Middle frontal gyrus (tissue), 1 donor: ENCODE results near the gene KCNAB1.

Experiments
- DNase-seq: peaks from one replicate; pipeline ENCODE4 v3.0.0-alpha.2; 2015; ENCODE audit warnings: low spot score; ENCODE audit errors: extremely low spot score

The KCNAB1 gene

DNA sequence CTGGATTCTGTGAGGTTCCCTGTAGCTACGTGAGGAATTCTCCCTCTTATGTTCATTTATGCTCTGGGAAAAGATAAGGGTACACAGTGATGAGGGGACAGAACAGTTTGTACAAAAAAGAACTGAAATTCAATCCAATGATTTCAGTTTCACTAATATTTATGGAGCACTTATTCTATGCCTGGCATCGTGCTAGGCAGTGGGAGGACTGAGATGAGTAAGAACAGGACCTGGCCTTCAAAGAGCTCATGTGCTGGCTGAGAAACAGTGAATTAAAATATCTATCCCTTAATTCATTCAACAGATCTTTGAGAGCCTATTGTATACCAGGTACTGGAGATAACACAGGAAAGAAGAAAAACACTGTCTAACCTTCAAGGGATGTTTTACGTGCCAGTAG, 412.4 kb downstream of the KCNAB1 start:
- no peak for DNase-seq

DNA sequence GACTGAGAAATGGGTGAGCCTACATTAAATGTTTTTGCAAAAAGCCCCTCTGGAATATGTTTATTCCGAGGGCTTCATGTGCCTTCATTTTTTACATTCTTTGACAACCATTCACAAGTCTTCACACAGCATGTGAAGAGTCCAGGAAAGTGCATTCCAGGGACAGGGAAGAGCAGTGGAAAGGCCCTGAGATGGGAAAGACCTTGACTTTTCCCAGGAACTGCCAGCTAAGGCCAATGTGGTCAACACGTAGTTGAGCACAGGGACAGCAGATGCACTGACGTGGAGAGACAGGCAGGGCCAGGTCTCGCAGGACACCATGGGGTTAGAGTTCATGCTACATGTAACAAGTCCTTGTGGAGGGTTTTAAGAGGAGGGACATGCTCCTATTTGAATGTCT, 412.8 kb downstream of the KCNAB1 start:
- no peak for DNase-seq

DNA sequence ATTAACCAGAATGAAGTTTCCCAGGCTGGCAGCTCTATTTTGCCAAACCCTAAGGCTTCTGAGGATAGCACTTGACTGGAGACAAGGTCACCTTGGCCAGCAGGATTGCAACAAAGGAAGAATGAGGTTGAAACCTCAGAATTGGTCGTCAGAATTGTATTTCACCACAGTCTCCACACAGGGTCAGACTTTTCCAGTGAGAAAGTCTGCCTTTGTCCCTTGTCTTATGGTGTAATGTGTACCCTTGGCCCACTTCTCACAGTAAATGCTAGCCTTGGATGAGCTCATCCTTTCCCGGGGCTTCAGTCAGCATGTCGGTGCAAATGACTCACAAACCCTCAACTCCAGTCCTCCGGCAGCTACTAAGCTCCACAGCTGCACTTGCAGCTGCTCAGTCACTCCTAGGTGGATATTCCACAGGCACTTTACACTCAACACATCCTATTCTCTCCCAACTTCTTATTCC, 414.8 kb downstream of the KCNAB1 start:
- DNase-seq, result peak; percentile 17

DNA sequence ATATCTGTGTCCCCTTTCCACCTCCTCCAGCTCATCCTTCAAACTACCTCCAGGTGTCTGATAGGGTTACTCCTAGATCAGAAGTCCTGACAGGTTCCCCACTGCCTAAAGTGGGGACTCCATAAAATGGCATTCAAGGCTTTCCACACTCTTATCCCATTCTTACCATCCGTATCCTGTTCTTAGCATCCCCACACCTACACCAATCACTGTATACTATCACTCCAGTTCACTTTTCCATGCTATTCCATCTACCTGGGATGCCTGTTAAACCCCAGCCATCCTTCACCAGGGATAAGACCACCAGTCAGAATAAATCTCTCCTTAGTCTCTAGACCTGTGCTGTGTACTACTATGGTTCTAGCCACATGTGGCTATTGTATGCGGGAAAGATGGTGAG, 415.4 kb downstream of the KCNAB1 start:
- DNase-seq, result peak; percentile 1

DNA sequence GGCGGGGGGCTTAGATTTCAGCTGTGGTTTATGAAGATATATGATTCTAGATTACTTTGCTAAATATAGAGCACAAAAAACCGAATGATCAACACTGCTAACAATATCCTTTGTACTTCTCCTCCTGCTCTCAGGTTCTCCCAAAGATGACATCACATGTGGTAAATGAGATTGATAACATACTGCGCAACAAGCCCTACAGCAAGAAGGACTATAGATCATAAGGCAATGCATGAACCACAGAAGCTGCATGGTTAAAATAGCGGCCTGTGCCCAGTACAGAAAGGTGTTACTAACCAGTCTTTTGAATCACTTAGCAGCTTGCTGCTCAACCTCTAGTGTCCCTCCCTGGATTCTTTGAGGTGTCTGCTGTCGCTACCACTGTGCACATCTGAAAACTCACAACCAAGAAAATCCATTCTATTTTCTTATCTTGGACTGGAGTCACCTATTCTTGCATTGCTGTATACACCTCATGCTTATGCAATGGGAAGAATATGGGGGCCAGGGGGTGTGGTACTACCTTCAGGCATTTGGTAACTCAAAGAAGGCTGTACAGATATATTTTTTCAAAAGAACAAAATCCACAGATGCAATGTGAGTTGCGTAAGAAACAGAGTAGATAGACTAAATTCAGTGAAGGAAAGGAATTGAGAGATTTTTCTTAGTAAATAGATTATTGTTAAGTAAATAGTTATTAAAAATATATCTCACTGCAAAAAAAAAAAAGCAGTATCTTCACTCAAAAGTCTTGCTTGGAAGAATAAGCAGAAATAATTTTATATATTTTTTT, 416.3 kb downstream of the KCNAB1 start:
- DNase-seq, result no peak

DNA sequence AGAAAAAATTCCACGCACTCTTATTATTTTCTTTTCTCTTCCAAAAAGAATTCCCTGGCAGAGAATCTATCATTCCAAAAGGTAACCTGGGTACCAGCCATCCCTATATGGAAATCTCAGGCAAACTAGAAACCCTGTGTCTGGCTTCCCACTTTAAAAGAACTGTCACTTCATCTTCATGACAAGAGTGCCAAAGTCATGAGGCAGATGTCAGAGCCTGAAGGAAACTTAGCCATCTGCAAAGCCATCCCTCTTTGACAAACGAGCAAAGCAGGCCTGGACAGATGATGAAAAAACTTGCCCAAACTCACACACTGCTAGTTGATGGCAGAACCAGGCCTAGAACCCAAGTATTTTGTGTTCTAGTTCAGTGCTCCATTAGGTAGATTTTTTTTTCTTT, 418.7 kb downstream of the KCNAB1 start:
- no peak for DNase-seq

DNA sequence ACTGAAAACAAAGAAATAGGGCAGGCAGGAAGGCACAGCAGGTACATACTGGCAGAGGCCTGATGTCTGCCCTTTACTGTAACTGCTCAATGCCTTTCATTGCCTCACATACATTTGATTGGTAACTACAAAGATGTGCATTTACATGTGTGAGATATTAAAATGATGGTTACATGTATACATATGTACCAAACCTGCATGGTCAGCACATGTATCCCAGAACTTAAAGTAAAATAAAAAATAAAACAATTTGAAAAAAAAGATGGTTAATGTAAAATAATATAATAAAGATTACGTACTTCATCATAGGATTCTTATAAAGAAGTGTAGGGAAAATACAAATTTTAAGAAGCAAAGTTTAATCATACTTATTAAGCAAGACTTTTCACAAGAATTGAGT, 419.4 kb downstream of the KCNAB1 start:
- no peak for DNase-seq

DNA sequence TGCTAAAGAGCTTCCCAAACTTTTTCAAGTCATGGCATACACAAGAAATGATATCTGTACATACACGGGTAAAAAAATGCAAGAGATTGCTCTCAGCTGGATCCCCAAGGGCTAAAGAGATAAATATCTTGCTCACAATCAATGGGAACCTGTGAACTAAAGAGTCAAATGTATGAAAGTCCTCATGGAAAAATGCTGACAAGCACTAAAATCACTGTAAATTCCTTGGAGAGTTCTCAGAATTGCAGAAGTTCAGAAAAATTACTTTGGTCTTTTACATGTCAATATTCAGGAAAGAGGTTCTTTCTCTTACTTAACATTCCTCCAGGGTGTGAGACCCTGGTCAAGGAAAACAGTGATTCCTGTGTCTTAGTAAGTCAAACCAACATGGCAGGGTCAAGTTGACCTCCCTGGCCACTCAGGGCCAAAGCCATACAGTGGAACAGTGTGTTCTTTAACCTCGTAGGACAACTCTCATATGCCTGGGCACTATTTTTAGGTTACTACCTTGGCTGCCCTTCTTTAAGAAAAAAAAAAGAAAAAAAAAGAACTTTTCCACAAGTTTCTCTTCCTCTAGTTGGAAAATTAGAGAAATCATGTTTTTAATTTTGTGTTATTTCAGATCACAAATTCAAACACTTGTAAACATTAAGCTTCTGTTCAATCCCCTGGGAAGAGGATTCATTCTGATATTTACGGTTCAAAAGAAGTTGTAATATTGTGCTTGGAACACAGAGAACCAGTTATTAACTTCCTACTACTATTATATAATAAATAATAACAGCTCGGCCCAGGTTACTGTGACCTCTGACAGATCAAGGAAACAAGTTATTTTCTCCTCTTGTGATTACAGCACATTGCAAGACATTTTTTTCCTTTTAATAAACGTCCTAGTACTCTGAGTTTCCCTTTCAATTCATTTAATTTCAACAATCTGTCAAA, 422.0 kb downstream of the KCNAB1 start:
- no peak for DNase-seq

DNA sequence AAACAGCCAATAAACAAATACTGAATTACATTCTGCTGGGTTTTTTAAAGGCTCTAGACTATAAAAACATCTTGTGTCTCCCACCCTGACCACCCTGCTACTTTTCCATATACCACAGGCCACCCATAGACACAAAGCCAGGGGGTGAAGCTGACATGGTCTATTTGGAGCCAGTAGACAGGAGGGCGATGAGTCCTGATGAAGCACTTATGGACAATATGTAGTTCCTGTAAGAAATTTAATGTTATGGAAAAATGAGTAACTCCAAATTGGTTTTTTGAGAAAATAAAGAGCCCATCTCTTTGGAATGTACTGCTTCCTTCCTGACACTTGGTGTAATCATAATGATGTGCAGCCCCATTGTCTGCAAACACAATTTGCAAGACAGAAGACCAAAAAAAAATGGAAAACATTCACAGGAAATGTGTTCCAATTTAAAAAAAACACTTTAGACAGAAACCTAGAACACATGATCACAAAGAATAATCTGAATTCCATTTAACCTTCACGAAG, 422.7 kb downstream of the KCNAB1 start:
- DNase-seq, result no peak

DNA sequence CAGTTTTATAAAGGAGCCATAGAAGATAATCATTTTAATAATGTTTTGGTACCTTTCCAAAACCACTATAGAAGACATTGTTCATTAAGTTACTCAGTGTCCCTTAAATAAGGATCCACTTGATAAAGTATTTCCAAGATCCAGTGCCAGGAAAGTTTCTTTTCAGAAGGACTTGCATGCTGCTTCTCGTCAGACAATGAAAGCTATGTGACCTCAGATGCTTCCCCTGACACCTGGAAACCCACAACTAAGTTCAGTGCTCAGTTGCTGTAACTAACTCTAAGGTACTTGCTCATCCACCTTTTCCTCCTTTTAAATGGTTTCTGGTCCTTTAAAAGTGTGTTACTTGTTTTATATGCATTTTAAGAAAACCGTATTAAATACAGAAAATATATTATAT, 427.3 kb downstream of the KCNAB1 start:
- DNase-seq, result no peak

DNA sequence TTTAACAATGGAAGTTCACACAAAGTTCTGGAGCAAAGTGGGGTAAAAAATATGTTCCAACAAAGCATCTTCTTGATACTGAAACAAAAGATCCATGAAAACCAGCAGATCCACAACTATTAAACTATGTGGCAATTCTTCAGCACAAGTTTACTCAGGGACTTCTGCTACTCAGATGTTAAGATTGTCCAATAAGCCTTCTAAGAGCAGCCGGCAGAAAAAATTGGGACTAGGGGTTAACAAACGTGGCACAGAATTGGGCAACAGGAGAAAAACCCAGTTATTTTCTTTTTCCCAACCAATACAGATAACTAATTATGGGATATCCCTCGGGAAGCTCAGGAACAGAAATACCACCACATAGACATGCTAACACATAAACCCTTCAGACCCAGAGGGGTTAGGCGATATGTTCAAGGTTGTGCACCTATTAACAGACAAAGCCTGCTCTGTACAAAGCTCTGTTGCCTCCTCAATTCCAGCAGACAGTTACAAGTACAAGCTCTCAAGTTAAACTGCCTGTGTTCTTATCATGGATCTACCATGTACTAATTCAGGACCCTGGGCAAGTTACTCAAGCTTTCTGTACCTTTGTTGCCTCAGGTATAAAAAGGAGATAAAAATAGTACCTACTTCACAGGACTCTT, 427.8 kb downstream of the KCNAB1 start:
- no peak for DNase-seq

DNA sequence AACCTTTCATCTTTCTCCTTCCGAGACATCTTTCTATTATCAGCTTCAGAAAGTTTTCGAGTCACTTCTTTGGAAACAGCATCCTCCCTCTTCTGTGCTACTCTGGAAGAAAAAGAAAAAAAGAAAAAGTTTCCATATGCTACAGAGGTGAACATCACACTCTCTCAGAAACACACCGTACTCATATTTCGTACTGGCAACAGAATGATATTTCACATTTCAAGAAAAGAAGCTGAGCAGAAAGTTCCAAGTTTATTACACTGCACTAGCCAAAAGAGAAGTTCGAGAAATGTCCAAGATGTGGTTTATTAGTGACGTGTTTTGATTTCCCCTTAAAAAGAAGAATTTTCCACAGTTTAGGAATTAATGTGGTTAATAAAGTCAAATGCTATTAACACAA, 428.5 kb downstream of the KCNAB1 start:
- DNase-seq, result no peak

DNA sequence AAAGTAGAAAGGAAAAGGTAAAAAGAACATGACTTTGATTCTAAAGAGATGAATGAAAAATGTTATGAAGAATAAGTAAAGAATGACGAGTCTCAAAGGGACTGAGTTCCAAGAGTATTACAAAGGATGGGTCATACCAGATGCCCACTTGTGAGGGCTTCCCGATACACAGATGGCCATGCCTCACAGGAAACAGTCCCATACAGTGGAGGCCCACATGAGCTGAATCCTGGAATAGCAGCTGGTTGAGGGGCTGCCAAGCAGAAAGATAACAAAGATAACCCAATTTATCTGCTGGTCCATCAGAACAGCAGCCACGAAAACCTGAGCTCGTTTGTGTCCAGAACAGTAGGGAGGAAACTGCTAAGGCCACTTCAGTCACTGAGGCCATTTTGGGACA, 430.9 kb downstream of the KCNAB1 start:
- DNase-seq, result no peak

DNA sequence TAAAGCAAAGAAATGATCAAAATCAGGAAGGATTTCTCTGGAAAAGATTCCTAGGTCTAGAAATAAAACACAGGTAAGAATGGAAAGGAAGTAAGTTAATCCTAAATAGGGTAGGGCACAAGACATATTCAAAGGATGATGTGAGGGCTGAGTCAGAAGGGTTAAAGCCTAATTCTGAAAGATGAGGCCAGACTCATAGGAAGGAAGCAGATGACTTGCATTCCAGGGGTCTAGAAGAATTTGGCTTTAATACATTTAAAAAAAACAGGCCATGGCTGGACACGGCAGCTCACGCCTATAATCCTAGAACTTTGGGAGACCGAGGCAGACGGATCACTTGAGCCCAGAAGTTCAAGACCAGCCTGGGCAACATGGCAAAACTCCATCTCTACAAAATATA, 431.4 kb downstream of the KCNAB1 start:
- DNase-seq, result no peak

DNA sequence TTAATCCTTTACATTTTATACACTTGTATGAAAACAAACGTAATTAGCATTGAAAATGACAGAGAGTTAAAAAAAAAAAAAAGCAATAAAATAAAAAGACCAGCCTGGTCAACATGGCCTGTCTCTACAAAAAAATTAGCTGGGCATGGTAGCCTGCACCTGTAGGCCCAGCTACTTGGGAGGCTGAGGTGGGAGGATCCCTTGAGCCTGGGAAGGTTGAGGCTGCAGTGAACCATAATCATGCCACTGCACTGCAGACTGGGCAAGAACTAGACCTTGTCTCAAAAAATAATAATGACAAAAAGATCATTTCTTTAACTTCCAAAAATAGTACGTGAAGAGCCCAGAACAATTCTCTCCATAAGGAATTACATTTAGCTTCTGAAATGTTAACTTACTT, 432.6 kb downstream of the KCNAB1 start:
- no peak for DNase-seq

DNA sequence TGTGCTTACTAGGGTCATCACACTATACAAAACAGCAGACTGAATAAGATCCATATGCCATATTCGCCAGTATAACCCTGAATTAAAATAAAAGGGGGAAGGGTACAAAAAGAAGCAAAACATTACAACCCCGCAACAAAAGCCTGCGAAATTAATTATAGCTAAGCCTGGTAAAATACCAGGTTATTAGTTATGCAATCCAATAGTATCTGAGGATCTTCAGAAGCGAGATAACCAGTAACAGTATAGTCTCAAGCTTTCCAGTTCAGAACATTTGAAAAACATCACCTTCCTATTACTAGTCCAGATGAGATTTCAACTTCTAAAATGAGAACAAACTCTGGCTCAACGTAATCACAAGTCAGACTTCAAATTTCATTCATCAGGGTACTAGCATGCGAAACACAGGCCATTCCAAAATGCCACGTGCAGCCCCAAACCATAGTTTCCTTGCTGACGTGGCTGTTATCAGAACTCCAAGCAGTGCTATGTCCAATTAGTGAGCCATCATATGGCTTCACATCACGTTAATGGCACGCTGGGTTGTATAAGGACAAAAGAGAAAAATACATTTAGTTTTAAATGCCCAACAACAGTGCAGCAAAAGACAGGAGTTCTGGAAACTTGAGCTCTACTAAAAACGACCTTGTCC, 433.5 kb downstream of the KCNAB1 start:
- DNase-seq, result no peak

DNA sequence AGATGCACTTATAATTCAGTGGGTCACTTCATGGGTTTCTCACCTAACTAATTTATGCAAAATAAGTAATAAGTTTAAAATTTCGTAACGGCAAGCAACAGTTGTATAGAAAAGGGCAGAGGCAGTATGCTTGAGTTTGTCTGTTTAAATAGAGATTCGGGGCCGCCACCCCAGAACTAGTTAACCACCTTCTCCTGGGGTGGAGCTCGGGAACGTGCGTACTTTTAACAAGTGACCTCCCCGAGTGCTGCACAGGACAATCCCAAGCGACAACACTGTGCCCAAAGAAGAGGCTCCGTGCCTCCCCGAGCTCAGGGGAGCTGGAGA, 434.1 kb downstream of the KCNAB1 start:
- DNase-seq, result no peak

DNA sequence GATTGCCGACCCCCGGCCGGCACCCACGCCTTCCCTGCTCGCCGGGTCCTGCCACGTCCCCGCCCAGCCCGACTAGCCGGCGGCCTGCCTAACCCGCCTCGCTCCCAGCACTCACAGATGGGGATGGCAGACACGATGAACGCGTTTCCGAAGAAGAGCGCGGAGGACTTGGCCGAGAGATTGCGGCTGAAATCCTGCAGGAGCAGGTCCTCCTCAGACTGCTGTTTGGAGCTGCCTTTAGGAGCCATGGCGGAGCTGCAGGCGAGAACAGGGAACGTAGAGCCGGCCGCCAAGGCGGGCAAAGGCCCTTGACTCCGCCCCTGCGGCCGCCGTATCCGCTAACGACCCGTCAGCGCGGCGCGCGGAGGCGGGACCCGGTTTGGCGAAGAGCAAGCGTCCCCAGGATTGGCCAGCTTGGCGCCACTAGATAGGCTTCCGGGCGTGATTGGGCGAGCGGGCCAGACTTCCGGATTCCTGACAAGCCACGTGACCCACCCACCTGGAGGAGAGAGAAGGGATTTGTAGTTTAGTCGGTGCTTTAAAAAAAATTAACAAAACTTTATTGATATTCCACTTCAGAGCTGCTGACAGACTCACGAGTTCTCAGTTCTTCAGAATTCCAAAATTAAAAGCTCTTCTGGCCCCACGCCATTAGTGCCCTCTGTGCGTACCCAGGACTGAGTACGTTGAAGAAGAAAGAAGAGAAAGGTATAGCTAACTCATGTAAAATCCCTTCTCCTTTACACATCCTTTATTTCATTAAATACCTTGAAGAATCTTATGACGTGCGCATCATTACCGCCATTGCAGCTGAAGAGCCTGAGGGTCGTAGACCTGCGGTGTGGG, 434.7 kb downstream of the KCNAB1 start, which contains the start of gene SSR3:
Gene SSR3, minus strand, starts transcription at position 276 of the 846 bp plus-strand sequence. Its CDS starts 28 bp downstream, at position 248.
- peak; percentile 99 for DNase-seq

DNA sequence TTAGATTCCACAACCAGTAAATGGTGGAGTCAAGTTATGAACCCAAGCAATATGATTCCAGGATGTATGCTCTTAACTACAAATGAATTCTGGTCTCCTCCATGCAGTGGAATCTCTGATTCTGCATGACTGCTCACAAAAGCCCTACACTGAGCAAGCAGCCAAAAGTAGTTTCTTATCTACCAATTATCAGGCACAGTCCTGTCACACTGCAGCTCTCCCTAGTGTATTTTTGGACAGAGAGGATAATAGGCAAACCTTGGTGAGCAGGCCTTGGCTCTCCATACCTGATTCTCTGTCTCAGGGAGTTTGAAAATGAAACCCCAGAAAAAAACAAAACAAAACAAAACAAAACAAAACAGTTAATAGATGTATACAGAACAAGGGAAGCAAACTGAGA, 438.0 kb downstream of the KCNAB1 start:
- no peak for DNase-seq

DNA sequence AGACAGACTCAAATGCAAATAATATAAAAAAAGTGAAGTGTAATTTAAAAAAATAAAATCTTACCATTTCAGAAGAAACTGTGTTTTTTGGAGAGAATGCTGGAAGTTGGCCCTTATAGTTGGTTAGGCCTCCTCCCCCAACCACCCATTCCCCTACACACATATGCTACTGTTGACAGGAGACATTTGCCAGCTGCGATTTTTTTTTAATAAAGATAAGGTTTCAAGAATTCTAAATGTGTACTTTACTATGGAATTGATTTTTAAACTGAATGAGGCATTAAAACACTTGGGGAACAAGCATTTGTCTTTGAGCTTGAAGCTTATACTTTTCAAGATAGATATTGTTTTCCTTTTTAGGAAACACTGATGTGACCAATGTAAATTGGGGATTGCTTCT, 438.9 kb downstream of the KCNAB1 start:
- no peak for DNase-seq
